A375 (cell line): Measurements from ENCODE around the gene ULK1. TPM values are rescaled to one million over a fixed set of nuclear protein-coding genes. Genes with fewer than 3 reads are reported as not detected.

Source experiments
- small RNA-seq: library from RNA; depleted of rRNA; stranded (forward); fragments of <200 nt; gene quantifications from one replicate; pipeline ENCODE3, GENCODE V24; 2014
- total RNA-seq: library from RNA; depleted of rRNA; stranded (reverse); fragments of >200 nt; shearing (Covaris generic); gene quantifications from 2 replicates; pipeline ENCODE4 v1.2.3, GENCODE V29; 2014; rRNA removed

ULK1 gene
- 5.7 and 7.2 TPM in 2 replicates for total RNA-seq

GRCh38 chr12:131894313-131894860 lies at the start of gene ULK1:
TSS of gene ULK1 (plus strand) at chr12:131894622. CDS start at chr12:131895002, 380 bp downstream.

GRCh38 chr12:131928711-131929580 lies 34.5 kb downstream of the ULK1 start, which contains the start of gene PUS1:
TSS of gene PUS1 (plus strand) at chr12:131929276. CDS start at chr12:131929723, 447 bp downstream.

GRCh38 chr12:131949431-131950181 lies 55.2 kb downstream of the ULK1 start, which contains the start of gene EP400:
TSS of gene EP400 (plus strand) at chr12:131949942. CDS start at chr12:131960620, 10,678 bp downstream.

Small RNA genes within 50 kb of the gene (small RNA-seq; reads per million reads assigned to genes)
- gene AC131009.3: not detected

Other genes with a start within 250 kb of the ULK1 start
- 63.0 and 70.7 TPM in 2 replicates for gene SFSWAP, start 183.5 kb upstream of the ULK1 start, total RNA-seq
- 25.7 and 26.2 TPM in 2 replicates for gene MMP17, start 66.2 kb upstream of the ULK1 start, total RNA-seq
- gene PUS1, start 34.7 kb downstream of the ULK1 start, total RNA-seq: 40.1 and 44.0 TPM in 2 replicates
- 16.3 and 18.1 TPM in 2 replicates for gene EP400, start 55.3 kb downstream of the ULK1 start, total RNA-seq
- 17.4 and 21.3 TPM in 2 replicates for gene DDX51, start 249.7 kb downstream of the ULK1 start, total RNA-seq
- gene NOC4L, start 249.8 kb downstream of the ULK1 start, total RNA-seq: 23.2 and 28.6 TPM in 2 replicates